T-helper 2 cell (primary cell): ENCODE results near the gene WNT9B.
"Not testable (repeated sequence)": the region's sequence is repeated elsewhere in the genome, so short reads cannot be mapped to it uniquely, and the experiment has no call there.

Experiments used
- DNase-seq, 5 experiments: peaks; one replicate each; pipeline versions ENCODE4 v3.0.0 to v3.0.0-alpha.2; 2012 to 2022

Gene WNT9B

DNA sequence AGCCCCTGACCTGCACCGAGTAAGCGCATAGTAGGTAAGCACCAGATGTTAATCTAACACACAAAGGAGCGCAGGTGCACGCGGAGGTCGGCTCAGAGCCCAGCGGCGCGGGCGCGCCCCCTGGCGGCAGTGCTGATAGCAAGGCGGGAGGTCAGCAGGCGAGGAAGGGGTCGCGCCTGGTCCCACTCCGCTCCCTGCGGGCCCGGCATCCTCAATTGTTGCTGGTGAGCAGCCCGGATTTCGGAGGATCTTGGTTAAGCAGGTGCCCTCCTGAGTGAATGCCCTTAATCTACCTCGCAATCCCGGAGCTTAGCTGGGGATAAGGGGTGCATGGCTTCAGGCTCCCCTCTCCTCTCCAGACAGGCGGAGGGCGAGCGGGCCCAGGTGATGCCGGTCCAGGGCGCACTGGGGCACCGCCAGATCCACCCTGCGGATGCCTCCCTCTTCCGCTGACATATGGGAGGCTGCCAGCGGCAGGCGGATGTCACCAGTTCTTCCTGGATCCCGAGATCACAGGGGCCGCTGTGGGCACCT is 28.9 kb upstream of the WNT9B start:
- peak in 2 of 5 experiments; percentile 10 to 27 for DNase-seq

DNA sequence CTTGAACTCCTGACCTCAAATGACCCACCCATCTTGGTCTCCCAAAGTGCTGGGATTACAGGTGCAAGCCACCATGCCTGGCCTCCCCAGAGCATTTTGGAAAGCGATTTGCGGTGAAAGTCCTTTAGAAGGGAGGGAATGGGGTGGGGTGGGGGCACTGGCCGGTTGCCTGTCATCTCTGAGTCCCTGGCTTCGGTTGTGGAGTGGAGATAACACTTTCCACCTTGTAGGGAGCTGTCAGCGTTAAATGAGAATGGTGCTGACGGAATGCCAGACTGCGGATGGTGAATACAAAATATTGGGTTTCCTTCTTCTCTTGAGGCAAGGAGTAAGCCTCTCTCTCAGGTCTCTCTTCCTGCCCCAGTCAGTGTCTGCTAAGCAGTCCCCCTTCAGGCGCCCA is 27.7 kb upstream of the WNT9B start:
- no peak for DNase-seq

GRCh38 chr17:46826116-46826515 is 25.3 kb upstream of the WNT9B start:
- no peak for DNase-seq

GRCh38 chr17:46827274-46827673 is 24.1 kb upstream of the WNT9B start:
- no peak for DNase-seq

DNA sequence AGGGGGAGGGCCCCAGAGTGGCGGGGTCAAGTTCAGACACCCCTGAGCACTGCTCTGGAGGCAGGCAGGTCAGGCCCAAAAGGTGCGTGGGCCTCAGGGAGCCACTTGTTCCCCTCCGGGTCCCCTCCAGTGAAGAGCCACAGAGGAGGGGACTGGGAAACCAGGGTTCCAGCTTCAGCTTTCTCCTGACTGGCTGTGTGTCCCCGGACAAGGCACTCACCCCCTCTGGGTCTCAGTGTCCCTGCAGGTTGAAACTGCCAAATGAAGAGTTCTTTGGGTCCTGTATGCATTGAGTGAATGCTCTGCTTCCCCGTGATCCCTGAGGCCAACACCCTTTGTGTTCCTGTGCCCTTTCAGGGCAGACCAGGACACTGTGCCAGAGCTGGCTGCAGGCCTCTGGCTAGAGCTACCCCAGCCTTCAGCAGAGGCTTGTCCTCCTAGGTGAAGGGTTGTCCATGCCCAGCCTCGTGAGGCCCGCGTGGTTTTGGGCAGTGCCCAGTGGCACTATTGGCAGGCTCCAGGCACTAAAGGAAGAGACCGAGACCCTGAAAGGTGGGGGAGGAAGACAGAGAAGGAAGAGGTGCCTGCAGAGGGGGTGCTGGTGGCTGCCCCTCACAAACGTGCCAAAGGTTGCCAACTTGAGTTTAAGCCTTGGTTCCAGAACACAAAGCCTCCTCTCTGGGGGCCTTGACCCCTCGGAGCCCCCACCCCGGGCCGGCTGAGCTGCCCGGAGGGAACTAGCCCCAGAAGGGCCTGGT is 19.6 kb upstream of the WNT9B start:
- no peak for DNase-seq

DNA sequence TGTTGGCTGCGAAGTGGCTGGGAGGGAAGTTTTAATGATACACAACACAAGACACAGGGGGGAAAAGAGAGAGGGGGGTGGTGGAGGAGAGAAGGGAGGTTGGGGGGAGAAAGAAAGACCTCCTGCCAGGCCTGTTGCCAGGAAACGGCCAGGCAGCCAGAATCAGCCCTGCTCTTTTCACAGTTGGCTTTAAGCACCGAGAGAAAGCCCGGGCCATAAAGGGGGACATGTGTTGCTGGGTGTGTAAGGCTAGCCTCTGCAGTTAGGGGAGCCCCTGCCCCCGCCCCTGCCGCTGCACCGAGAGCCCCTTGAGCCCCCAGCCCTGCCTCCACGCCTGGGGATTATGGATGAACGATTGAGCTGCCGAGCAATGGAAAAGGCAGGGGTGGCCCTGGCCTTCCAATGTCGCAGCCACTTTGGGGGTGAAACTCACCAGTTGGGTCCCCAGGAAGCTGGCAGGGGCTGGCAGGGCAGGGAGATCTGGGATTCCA is 19.0 kb upstream of the WNT9B start:
- DNase-seq, result no peak

GRCh38 chr17:46832945-46833839 is 18.2 kb upstream of the WNT9B start:
- no peak for DNase-seq

DNA sequence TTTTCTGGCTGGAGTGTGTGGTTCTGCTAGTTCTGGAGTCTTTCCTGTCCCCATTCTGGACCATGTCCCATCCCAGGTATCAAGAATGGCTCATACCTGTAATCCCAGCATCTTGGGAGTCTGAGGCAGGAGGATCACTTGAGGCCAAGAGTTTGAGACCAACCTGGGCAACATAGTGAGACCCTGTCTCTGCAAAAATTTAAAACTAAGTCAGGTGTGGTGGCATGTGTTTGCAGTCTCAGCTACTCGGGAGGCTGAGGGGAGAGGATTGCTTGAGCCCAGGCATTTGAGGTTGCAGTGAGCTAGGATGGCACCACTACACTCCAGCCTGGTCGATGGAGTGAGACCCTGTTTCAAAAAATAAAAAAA is 17.6 kb upstream of the WNT9B start:
- no peak for DNase-seq

GRCh38 chr17:46834846-46835245 is 16.5 kb upstream of the WNT9B start:
- DNase-seq, result no peak

- no peak for DNase-seq
Measured at GRCh38 chr17:46836500-46836899, 14.9 kb upstream of the WNT9B start.

GRCh38 chr17:46837521-46837920 is 13.9 kb upstream of the WNT9B start:
- DNase-seq, result no peak

DNA sequence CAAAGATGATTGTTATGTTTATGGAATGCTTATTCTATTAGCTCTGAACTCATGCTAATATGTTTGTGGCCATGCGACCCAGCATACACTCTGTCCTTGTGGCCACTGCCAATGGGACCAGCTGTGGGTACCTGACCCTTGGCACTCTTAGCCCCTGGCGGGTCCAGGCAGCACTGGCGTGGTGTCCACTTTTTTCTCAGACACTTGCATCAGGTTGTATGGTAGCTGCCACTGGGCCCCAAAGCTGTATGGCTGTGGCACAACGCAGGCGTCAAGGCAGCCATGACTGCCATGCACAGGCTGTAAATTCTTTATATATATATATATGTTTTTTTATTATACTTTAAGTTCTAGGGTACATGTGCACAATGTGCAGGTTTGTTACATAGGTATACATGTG is 12.2 kb upstream of the WNT9B start:
- DNase-seq, result no peak

- DNase-seq, result not testable (repeated sequence)
Measured at GRCh38 chr17:46840596-46840995, 10.8 kb upstream of the WNT9B start.

DNA sequence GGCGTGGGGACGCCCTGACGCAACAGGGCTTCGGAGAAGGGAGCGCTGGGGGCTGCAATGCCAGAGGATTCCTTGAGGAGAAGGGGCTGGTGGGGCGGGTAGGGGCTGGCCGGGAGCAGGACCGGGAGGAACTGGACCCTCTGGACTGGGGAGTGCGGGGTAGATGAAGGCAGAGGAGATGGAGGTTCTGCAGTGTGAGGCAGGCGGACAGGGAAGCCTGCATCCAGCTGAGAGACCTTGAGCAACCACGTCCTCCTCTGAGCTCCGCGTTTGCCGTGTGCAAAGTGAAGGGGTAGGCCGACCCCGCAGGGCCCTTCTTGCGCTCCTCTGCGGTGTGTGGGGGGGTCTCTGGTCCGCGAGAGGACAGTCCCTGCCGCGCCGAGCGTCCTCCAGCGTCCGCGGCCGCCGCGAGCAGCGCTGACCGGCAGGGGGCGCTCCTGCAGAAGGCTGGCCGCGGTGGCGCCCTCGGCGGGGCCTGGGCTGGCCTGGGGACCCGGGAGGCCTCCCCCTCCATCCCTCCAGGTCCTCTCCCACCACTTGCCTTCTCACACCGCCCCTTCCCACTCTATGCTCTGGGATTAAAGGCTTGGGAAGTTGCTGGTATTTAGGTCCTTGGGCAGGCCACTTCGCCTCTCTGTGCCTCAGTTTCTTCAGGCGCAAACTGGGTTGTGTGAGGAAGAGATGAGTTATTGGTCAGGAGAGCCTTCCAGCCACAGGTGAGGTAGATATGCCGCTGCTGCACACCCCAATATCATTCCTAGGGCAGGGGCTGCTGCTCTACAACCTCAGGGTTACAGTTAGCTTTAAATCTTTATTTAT is 9.6 kb upstream of the WNT9B start:
- DNase-seq, result no peak

- DNase-seq, result no peak
Measured at GRCh38 chr17:46842835-46843234, 8.5 kb upstream of the WNT9B start.

GRCh38 chr17:46847204-46848191 is 3.9 kb upstream of the WNT9B start:
- no peak for DNase-seq

GRCh38 chr17:46848534-46848933 is 2.8 kb upstream of the WNT9B start:
- no peak for DNase-seq

- no peak for DNase-seq
Measured at GRCh38 chr17:46850688-46851028, 725 bp upstream of the WNT9B start.

DNA sequence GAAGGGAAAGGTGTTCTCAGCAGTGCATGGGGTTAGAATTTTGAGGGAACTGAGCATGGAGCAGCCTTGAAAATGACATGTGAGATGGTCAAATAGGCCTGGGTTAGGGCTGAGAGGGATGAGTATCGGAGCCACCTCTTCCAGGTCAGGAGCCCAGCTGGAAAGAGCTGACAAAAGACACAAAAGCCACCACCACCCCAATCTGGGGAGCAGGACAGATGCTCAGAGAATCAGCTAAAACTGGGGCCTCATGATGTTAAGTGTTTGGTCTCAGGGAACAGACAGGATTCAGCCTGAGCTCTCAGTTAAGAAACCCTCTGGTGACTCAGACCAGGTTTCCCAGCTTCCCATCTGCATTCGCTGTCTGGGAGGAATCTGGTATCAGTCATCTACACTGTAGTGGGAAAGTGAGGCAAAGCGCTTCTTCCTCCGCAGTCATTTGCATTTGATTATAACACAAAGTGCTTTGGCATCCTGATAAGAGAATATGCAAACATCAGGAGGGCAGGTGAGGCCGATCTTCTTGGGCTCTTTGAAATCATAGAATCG is 2.6 kb downstream of the WNT9B start:
- no peak for DNase-seq

- DNase-seq, result no peak
Measured at GRCh38 chr17:46854515-46854914, 3.1 kb downstream of the WNT9B start.

- DNase-seq, result no peak
Measured at GRCh38 chr17:46854948-46855347, 3.6 kb downstream of the WNT9B start.
